ENCODE data around the gene C2orf76. TPM values are rescaled to one million over a fixed set of nuclear protein-coding genes. Genes with fewer than 3 reads are reported as not detected.
A peak's percentile ranks its signal among the peaks of the same experiment; 100 is the strongest.

The C2orf76 gene
- total RNA-seq, 1 donor from 2014 or later: 6.5 TPM

DNA sequence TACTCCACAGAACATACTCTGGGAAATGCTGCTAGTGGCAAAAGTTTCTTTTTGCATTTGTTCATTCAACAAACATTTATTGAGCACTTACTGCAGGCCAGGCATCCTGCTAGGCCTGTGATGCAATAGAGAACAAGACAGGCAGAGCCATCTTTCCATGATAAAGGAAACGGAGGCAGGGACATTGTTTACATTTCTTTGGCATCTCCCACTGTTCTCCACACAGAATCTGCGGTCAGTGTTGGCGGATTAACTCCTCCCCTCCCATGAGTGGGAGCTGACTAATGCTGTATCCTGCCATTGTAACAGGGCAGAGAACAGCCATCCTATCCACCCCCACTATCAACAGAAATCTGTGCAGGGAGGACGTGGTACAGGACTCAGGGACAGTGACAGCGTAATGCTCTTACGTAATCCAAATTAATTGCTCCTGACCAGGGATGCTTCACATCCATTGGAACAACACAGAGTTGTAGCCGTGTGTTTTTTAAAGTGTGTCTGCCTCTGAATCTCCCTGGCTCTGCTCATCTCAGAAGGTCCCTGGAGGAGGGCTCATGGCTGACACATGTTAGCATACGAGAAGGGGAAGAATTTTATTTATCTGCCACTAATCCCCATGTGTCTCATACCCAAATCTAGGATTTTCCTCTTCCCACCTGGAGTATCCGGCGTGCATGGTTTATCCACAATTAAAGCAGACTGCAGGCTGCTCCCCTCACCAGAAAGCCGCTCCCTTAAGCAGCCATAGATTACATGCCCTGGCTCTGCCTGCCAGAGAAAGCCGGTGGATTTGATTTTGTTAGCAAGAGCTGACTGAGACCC, 110.7 kb downstream of the C2orf76 start:
- no peak for DNase-seq
- peak; percentile 10 for ATAC-seq
- intact Hi-C loops (cut with micrococcal nuclease): no loop called here

DNA sequence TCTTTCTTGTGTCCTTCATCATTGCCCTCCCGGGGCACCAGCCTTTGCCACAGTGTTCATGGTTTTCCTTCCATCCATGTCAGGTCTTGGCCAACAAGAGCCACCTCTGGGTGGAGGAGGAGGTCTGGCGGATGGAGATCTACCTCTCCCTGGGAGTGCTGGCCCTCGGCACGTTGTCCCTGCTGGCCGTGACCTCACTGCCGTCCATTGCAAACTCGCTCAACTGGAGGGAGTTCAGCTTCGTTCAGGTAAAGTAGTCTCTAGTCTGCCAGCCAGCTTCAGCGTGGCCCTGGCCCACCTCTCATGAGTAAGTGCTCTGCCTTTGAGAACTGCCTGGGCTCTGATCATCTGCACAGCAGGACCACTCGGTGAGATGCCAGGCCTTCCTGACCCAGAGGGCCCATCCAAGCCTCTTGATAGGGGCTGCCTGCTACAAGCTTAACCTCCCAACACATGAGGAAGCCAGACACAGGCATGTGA, 112.0 kb downstream of the C2orf76 start:
- ATAC-seq (no peak), DNase-seq (no peak)
- intact Hi-C loops (cut with micrococcal nuclease): no loop called here

DNA sequence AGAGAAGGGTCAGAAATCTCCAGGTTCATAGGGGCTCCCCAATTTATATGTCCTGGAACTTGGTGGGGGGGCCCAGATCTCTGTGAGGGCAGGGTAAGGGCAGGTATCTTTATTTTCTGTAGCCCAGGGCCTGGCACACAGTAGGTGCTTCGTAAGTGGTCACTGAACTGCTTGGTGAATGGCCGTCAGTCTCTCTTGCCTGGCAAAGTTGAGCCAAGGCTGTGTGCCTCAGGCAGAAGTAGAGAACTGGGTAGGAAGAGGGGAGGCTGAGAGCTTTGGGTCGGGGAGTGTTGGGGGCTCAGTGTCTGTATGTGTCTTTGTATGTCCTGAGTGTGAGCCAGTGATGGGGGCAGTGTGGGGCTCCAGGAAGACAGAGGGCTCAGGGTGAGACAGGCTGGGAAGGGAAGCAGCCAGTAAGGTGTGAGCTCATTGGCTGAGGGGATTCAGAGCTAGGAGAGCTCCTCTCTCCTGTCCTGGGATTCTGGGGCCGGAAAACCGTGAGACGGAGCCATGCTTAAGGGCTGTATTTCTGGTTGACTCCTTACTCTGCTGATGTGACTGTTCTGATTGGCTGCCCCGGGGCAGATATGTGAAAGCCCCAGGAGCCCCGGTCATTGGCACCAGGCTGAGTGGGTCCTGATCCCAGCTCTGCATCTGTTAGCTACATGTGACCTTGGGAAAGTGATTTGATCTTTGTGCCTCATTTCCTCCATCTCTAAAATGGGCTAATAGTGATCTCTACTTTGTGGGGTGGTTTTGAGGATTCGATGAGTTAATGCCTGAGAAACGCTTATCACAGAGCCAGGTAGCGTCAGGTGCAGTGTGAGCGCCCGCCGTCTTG, 112.7 kb downstream of the C2orf76 start:
- intact Hi-C loops (cut with micrococcal nuclease): no loop called here
- no peak for DNase-seq
- no peak for ATAC-seq

DNA sequence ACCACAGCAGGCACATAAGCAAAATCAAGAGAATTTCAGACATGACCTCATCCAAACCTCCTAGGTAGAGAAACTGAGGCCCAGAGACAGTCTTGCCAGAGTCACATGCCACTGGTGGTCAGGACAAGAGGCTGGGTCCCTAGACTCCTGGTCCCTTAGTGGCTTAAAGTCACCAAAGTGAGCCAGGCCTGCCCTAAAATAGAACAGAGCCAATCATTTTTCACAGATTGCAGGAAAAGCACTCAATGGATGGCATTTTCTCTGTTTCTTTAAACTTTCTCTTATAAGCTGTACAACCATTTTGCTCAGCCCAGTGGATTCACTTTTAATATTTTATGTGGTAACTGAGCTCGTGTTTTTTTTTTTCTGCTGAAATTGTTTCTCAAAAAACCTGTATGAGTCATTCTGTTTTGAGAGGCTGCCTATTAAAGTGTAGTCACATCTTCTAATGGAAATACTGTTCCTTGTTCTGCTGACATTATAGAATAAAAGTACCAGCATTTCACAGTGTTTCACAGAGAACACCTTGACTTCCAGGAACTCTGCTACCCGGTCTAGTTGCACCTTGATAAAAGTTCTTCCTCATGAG, 113.4 kb downstream of the C2orf76 start:
- DNase-seq: no peak
- intact Hi-C loops (cut with micrococcal nuclease): no loop called here
- ATAC-seq: no peak

Other genes starting within 250 kb of the C2orf76 start
- not detected for gene C1QL2, start 208.1 kb downstream of the C2orf76 start, total RNA-seq
- gene STEAP3, start 143.0 kb downstream of the C2orf76 start, total RNA-seq: 11.8 TPM
- 315 TPM for gene DBI, start 143 bp upstream of the C2orf76 start, total RNA-seq
- 2.9 TPM for gene TMEM37, start 65.0 kb upstream of the C2orf76 start, total RNA-seq
- gene SCTR, start 157.6 kb upstream of the C2orf76 start, total RNA-seq: 1.0 TPM
- gene CFAP221, start 177.6 kb upstream of the C2orf76 start, total RNA-seq: 0.79 TPM